Measurements from ENCODE around the gene CSNK1A1.
"Not testable (repeated sequence)": the region's sequence is repeated elsewhere in the genome, so short reads cannot be mapped to it uniquely, and the experiment has no call there.

CSNK1A1 gene

DNA sequence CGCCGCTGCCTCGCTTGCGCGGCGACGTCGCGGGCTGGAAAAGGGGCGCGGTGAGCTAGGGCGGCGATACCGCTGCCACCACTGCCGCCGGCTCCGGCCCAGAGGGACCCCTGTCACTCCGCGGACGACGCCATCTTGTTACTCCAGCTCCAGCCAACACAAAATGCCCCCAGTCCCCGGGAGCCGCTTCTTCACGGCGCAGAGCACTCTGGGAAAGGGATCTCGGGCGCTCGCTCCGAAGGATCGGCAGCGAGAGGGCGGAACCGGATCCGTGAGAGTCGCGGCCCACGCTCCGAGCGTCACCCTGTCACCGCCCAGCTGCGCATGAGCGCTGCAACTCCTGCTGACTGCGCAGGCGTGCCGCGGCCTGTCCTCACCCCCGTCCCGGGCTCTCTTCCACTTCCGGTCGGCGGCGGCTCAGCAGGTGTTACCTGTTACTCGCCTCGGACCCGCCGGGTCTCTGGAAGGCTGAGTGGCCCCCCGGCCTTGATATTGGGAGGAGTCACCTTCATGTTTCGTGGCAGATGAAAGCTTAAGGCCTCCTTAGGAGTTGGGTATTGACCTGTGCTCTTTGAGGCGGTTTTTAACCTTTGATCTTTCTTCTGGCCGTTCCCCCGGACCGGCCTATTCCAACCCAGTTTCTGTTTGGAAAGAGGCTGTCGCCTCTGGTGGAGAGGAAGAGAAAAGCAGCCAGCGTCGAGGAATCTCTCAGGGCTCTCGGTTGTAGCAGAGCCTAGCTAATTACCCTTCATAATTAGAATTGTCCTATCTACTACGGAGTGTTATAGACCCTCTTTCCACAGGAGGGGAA, at the start of gene CSNK1A1:
CSNK1A1 (minus strand) TSS at position 213 of the 811 bp plus-strand sequence. CDS start 475 bp downstream, outside the sequence.
- DNase-seq (ENCODE audit: extremely low read depth in 1 of 2, low read depth in 1 of 2), result peak; percentile 97 to 99

DNA sequence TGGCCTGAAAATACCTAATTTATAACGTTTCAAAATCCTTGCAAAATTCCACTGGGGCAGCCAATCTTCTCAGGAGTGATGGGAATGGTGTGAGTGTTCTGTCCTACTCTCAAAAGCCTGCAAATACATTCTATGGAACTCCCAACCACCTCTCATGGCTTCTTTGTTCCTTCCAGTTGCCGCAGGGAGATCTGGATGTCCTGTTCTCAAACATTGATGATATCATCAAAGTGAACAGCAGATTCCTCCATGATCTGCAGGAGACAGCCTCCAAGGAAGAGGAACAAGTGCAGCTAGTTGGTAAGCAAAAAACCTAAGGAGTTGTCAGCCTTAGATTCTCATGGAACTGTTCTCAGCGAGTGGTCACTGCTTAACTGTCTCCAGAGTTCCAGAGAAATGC, 49.7 kb upstream of the CSNK1A1 start:
- no peak for DNase-seq (ENCODE audit: extremely low read depth in 1 of 2, low read depth in 1 of 2)

DNA sequence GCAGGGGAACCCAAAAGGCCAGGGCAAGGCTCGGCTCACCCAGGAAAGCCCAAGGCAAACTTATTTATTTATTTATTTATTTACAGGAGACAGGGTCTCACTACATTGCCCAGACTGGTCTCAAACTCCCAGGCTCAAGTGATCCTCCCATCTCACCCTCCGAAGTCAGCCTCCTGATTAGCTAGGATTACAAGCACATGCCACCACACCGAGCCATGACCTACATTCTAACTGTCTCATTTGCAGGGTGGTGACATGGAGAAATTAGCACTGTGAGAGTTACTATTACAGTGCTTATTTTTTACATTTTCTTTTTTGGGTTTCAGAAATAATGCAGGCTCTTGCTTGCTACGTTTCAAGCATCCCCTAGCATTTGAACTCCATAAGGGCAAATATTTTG, 48.1 kb upstream of the CSNK1A1 start:
- DNase-seq (ENCODE audit: extremely low read depth in 1 of 2, low read depth in 1 of 2), result no peak

DNA sequence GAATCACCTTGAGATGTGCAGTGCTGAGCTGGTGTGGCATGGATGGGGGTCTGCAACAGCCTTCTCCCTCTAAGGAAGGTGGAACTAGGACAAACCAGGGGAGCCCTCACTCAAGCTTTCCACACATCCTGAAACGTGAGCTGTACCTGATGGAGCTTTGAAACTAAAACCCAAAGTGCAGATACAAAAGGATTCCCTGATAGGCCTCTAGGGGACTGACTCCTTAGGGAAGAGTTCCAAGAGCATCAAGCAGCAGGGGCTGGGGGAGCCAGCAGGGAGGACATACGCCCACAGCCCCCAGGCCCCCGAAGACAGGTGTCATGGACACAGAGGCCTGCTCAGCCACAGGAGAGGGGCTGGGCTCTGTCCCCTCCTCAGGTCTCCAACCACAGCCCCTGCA, 47.7 kb upstream of the CSNK1A1 start:
- DNase-seq (ENCODE audit: extremely low read depth in 1 of 2, low read depth in 1 of 2), result no peak

DNA sequence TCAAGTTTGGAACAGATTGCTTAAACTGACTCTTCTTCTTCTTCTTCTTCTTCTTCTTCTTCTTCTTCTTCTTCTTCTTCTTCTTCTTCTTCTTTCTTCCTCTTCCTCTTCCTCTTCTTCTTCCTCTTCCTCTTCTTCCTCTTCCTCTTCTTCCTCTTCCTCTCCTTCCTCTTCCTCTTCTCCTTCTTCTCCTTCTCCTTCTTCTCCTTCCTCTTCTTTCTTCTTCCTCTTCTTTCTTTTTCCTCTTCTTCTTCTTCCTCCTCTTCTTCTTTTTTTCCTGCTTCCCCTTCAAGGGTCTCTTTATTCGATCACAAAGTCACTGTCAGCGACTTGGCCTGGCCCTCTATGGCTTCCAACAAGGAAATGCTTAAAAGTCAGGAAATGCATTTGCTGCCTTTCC, 47.0 kb upstream of the CSNK1A1 start:
- not testable (repeated sequence) for DNase-seq (ENCODE audit: extremely low read depth in 1 of 2, low read depth in 1 of 2)

DNA sequence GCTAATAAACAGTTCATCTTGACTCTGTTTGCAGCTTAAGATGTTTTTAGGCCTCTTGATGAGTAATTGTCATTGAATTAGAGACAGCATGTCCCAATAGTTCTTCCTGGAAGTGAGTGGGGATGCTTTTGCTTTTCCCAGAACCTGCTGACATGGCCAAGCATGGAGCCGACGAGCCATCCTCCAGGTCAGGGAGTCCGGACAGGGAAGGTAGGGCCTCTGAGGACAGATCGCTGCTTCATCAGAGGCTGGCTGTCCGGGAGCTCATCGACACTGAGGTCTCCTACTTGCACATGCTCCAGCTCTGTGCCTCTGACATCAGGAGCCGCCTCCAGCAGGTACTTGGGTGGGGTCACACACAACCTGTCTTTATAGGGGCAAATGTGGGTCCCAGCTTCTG, 46.4 kb upstream of the CSNK1A1 start:
- DNase-seq (ENCODE audit: extremely low read depth in 1 of 2, low read depth in 1 of 2), result no peak

DNA sequence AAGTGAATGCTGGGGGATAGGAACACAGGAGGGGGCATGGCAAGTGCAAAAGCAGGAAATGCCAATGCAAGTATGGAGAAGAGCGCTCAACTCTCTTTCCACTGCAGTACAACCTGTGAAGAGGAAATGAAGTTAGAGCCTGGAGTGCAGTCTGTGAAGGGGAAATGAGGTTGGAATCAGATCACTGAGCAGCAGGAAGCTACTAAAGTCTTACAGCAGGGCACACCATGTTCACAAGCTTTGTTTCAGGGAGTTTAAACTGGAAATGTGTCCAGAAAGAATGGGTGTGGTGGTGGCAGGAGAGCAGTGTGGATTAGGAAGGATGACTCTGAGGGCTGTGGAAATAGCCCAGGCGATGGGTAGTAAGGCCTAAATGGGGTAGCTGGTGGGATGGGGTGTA, 45.5 kb upstream of the CSNK1A1 start:
- DNase-seq (ENCODE audit: extremely low read depth in 1 of 2, low read depth in 1 of 2), result no peak

DNA sequence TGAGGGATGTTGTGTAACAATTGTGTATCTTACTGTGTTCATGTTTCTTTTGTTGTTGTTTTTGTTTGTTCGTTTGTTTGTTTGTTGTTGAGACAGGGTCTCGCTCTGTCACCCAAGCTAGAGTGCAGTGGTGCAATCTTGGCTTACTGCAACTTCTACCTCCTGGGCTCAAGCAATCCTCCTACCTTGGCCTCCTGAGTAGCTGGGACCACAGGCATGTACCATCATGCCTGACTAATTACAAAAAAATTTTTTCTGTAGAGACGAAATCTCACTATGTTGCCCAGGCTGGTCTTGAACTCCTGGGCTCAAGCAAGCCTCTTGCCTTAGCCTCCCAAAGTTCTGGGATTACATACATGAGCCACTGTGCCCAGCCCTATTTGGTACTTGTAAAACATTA, 43.9 kb upstream of the CSNK1A1 start:
- not testable (repeated sequence) for DNase-seq (ENCODE audit: extremely low read depth in 1 of 2, low read depth in 1 of 2)

DNA sequence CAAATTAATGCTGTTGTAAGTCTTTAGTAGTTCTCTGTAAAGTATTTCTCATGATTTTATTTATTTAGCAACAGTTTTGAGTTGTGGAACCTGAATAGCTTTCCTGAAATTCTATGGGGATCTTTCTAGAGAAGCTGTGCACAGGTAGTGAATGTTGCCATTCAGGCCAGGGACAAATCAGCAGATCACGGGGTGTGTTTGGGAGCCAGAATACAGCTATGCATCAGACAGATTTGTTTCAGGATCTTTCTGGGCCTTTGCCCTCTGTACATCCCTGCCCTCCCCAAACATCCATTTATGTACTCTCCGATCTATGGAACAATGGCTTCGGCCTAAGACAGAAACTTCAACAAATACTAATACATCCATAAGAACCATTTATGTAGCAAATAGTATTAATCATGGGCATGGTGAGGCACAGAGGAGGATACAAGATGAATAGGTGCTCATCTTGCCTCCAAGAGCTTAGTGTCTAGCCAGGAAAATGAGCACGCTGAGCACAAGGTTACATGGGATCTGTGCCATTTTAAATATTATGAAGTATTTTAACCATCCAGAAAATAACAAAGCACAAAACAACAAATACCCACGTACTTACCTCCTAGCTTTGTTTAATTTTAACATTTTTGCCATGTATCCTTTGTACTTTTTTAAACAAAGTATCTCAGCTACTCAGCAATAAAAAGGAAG, 43.1 kb upstream of the CSNK1A1 start:
- no peak for DNase-seq (ENCODE audit: extremely low read depth in 1 of 2, low read depth in 1 of 2)

DNA sequence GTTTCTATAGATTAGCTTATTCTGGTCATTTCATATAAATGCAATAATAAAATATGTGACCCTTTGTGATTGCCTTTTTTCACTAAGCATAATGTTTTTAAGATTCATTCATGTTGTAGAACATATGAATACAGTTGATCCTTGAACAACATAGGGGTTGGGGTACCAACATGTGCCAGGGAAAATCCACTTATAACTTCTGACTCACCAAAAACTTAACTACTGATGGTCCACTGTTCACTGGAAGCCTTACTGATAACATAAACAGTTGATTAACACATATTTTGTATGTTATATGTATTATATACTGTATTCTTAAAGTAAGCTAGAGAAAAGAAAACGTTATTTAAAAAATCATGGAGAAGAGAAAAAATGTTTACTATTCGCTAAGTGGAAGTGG, 42.1 kb upstream of the CSNK1A1 start:
- no peak for DNase-seq (ENCODE audit: extremely low read depth in 1 of 2, low read depth in 1 of 2)

DNA sequence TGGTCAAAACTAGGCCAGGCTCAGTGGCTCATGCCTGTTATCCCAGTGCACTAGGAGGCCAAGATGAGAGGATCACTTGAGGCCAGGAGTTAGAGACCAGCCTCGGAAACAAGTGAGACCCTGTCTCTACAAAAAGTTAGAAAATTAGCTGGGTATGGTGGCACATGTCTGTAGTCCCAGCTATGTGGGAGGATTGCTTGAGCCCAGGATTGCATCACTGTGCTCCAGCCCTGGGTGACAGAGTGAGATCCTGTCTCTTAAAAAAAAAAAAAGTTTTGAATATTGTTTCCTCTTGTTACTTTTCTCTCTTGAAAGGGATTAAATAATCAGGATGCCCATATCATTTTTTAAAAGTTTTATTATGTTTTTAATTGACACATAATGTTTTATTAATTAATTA, 37.7 kb upstream of the CSNK1A1 start:
- no peak for DNase-seq (ENCODE audit: extremely low read depth in 1 of 2, low read depth in 1 of 2)

DNA sequence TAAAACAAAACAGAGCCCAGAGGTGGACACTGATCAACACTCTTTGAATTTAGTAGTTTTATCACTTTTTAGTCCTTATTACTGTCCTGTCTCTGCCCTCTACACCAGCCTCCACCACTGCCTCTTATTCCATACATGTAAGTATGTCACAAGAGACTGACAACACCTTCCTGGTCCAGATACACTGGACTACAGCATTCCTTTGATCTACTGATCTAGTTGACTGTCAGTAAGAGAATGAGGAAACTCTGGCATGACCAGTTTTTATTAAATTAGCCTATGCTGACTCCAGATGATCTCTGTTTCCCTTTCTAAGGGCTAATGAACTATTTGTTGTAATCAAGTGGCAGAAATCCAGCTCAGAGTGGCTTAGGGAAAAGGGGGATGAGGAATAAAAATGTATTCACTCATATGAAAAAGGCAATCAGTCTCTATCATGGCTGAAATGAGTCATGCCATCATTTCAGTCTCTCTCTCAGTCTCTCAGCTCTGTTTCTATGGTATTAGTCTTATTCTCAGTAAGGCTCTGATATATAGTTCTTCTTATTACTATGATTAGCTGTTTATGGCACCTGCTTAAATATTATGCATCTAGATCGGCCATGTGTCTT, 35.6 kb upstream of the CSNK1A1 start:
- DNase-seq (ENCODE audit: extremely low read depth in 1 of 2, low read depth in 1 of 2), result no peak

DNA sequence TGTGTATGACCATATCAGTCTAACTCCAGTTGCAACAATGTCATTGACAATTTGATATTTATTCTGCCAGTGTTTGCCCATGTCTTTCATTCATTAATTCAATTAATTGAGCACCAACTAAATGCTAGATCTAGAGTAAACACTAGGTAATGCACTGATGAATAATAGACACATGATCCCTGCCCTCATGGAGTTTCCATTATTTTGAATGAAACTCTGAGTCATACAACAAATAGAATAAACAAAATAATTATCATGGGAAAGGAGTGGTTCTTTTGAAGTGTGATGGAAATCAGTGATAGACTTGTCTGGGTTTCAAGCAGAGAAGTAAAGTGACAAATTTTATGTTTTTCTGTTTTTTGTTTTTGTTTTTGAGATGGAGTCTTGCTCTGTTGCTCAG, 34.7 kb upstream of the CSNK1A1 start:
- no peak for DNase-seq (ENCODE audit: extremely low read depth in 1 of 2, low read depth in 1 of 2)

DNA sequence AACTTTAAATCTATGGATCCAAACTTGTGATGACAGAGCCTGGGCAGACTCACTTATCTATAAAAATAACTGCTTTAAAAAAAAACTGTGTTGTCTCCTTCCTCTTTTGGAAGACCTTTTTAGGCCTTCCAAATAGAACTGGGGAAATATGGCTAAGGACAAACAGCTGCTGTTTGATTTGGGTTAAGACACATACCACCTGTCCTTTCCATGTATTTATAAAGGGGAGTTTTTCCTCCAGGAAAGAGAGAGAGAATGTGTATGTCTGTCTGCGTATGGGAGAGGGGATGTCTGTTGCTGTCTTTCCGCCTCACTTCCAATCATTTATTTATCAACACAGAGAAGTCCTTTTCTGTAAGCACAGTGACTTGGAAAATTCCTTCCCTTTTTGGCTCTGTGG, 32.9 kb upstream of the CSNK1A1 start:
- no peak for DNase-seq (ENCODE audit: extremely low read depth in 1 of 2, low read depth in 1 of 2)

DNA sequence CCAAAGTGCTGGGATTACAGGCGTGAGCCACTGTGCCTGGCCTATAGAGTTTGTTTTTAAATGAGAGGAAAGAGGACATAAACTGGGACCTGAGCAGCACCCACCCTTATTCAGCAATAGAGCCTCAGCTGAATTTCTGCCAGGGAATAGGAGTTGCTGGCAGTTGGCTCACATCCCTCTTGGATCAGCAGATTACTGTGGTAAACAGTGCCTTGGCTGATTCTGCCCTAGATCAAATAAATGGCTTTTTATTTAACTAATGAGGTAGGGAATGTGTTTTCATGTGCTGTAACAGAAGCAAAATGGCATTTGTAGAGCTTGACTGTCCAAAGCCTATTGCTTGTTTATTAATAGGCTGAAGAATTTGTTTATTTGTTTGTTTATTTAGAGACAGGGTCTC, 32.2 kb upstream of the CSNK1A1 start:
- no peak for DNase-seq (ENCODE audit: extremely low read depth in 1 of 2, low read depth in 1 of 2)

DNA sequence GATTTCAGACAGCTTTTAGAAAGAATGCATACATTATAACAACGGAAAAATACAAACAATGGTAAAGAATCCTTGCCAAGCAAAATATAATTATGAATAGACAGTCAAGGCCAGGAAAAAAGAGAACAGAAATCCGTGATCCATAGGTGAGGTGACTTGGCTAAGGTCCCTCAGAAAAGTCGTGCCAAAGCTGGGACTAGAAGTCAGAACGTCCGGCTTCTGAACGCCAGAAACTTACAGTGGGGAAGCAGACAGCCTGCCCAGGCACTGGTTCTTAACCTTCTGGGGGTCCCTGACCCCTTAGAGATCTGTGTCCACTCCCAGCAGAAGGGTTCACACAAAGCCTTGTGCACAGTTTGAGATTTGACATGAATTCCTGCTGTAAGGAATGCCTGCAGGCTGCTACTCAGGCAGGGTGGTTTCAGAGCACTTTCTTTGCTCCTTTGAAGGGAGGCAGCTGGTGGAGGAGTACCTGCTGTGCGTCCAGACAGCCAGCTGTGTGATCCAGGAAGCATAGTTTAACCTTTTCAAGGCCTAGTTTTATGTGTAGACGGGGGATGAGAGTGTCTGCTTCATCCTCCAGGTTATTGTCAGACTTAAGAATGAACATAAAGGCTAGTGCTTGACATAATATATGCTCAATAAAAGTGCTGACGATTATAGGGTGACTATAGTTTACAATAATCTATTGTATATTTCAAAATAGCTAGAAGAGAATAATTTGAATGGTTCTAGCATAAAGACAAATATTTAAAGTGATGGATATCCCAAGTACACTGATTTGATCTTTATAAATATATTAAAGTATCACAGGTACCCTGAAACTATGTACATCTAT, 30.9 kb upstream of the CSNK1A1 start:
- DNase-seq (ENCODE audit: extremely low read depth in 1 of 2, low read depth in 1 of 2), result no peak

DNA sequence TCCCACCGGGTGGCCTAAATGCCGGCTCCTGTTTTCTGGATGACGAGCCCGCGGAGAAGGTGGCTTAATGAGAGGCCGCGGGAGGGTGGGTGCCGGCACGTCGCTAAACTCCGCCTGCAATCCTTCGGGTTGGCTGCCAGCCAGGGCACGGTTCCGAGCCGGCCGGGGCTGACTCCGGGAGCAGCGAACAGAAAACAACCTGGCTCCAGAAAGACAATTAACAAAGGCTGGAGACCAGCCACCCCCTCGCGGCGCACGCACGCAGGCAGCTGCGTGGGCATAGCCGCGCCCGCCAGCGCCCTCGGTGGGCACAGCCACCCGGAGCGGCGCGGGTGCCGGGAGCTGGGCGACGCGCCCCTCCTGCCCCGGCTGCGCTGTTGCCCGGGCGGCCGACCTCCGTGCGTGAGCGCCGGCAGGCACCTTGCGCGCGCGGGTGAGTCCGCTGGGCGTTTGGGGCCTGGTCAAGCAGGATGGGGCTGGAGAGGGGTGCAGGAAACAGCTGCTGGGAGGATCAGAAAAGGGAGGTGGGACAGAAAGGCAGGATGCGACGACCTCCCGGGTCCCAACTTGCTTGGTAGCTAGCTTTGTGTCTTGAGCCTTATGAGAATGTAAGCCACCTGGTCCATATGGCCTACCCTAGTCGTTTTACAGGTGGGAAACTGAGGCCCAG, 30.1 kb upstream of the CSNK1A1 start, which contains the start of gene ARHGEF37:
ARHGEF37 (plus strand) TSS at position 307 of the 670 bp plus-strand sequence. CDS start 16,272 bp downstream, outside the sequence.
- DNase-seq (ENCODE audit: extremely low read depth in 1 of 2, low read depth in 1 of 2), result peak in 1 of 2 donors; percentile 16

DNA sequence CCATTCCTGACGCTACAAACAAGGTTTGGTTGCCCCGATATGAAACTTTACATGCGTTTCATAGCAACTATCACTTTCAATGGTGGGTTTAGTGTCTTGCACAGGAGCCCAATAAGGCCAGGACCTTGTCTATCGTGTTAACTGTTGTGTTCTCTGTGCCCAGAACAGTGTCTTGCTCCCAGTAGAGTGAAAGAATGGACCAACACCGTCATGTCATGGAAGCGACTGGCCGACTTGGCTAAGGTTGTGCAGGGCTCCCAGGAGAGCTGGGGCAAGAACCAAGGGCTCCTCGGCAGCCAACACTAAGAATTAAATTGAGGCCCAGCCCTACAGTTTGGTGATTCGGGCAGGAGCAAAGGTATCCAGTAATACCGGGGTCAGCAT, 29.6 kb upstream of the CSNK1A1 start:
- DNase-seq (ENCODE audit: extremely low read depth in 1 of 2, low read depth in 1 of 2), result no peak

DNA sequence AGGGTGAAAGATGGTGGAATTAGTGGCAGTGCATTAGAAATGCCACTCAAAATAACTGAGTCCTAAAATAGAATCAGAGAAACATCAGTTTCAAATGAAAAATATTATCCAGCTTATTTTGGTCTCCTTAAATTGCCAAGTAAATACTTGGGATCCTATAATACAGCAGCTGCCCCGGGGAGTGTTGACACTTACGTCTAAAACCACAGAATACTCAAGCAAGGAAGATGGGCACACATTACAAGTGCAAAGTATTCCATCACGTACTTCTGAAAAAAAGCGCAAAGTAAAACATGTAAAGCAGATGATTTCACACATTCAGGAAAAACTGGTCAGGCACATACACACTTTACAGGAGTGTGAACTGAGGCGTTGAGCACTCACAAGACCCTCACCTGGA, 27.7 kb upstream of the CSNK1A1 start:
- no peak for DNase-seq (ENCODE audit: extremely low read depth in 1 of 2, low read depth in 1 of 2)

DNA sequence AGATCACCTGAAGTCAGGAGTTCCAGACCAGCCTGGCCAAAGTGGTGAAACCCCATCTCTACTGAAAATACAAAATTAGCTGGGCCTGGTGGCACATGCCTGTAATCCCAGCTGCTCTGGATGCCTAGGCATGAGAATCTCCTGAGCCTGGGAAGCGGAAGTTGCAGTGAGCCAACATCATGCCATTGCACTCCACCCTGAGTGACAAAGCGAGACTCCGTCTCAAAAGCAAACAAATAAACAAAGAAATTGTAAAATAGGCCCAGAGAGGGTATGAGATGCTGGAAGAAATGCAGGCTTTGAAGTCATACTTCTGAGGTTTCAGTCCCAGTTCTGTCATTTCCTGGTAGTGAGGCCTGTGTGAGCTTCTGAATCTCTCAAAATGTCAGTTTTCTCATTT, 24.8 kb upstream of the CSNK1A1 start:
- DNase-seq (ENCODE audit: extremely low read depth in 1 of 2, low read depth in 1 of 2), result no peak

All from activated CD8-positive, alpha-beta memory T cell treated with anti-CD3 and anti-CD28 coated beads for 1 hour (primary cell).